CD8-positive, alpha-beta memory T cell (primary cell): ENCODE data around the gene CR1. TPM values are rescaled to one million over a fixed set of nuclear protein-coding genes. Genes with fewer than 3 reads are reported as not detected.
"Not testable (repeated sequence)": the region's sequence is repeated elsewhere in the genome, so short reads cannot be mapped to it uniquely, and the experiment has no call there.

ENCODE experiments used
- CTCF ChIA-PET: fragments of 350-600 bp; sonication (Branson Sonifier 250); formaldehyde crosslinking; loops from one replicate; lab custom pipeline; 2021; ENCODE audit warnings: antibody characterized with exemption; lab: Charles Lee
- POLR2A ChIA-PET: fragments of 350-600 bp; sonication (Branson Sonifier 250); formaldehyde crosslinking; loops from one replicate; lab custom pipeline; 2021; ENCODE audit warnings: antibody characterized with exemption; lab: Charles Lee
- DNase-seq, 5 donors: peaks; one replicate each; pipeline versions ENCODE4 v3.0.0 to v3.0.0-alpha.2; 2020 to 2022; ENCODE audit warnings: mixed read lengths in 1 of 5
- H3K27ac ChIP-seq: one replicate; pipeline ENCODE4 v1.7.0; 2013; ENCODE audit warnings: low read depth, mild to moderate bottlenecking, low read length, moderate library complexity
- H3K27me3 ChIP-seq: 2 replicates; pipeline ENCODE4 v1.7.0; 2013; ENCODE audit warnings: low read length, mild to moderate bottlenecking; ENCODE audit not compliant: insufficient read depth, poor library complexity, severe bottlenecking
- H3K36me3 ChIP-seq: 2 replicates; pipeline ENCODE4 v1.7.0; 2013; ENCODE audit warnings: mild to moderate bottlenecking, low read length, moderate library complexity; ENCODE audit not compliant: insufficient read depth
- H3K4me1 ChIP-seq: 2 replicates; pipeline ENCODE4 v1.7.0; 2013; ENCODE audit warnings: mild to moderate bottlenecking, low read length, moderate library complexity; ENCODE audit not compliant: insufficient read depth
- H3K4me3 ChIP-seq: 2 replicates; pipeline ENCODE4 v1.7.0; 2013; ENCODE audit warnings: mild to moderate bottlenecking, low read length
- H3K9me3 ChIP-seq: 2 replicates; pipeline ENCODE4 v1.7.0; 2013; ENCODE audit warnings: mild to moderate bottlenecking, low read length
- H3K27ac Mint-ChIP-seq, 8 donors: one replicate each; pipeline ENCODE4 v1.8.0; 2020 to 2021; ENCODE audit warnings: mixed read lengths in 8 of 8, mild to moderate bottlenecking in 6 of 8, inconsistent platforms in 3 of 8, moderate library complexity in 3 of 8
- H3K27me3 Mint-ChIP-seq, 2 donors: one replicate each; pipeline ENCODE4 v1.8.0; 2020 to 2021; ENCODE audit warnings: mixed read lengths in 2 of 2, mild to moderate bottlenecking in 1 of 2, moderate library complexity in 1 of 2
- H3K36me3 Mint-ChIP-seq, 3 donors: one replicate each; pipeline ENCODE4 v1.8.0; 2020 to 2021; ENCODE audit warnings: mixed read lengths in 3 of 3, inconsistent platforms in 1 of 3, mild to moderate bottlenecking in 1 of 3
- H3K4me1 Mint-ChIP-seq, 3 donors: one replicate each; pipeline ENCODE4 v1.8.0; 2020 to 2021; ENCODE audit warnings: mixed read lengths in 3 of 3, inconsistent platforms in 1 of 3, mild to moderate bottlenecking in 1 of 3
- H3K4me3 Mint-ChIP-seq, 7 donors: one replicate each; pipeline ENCODE4 v1.8.0; 2020 to 2021; ENCODE audit warnings: mixed read lengths in 7 of 7, mild to moderate bottlenecking in 6 of 7, moderate library complexity in 4 of 7, inconsistent platforms in 2 of 7
- H3K9me3 Mint-ChIP-seq, 5 donors: one replicate each; pipeline ENCODE4 v1.8.0; 2020 to 2022; ENCODE audit warnings: mixed read lengths in 5 of 5, mild to moderate bottlenecking in 3 of 5, moderate library complexity in 2 of 5, inconsistent platforms in 1 of 5
- polyA plus RNA-seq: library from polyadenylated mRNA; unstranded; fragments of 300-500 nt; fragmentation: Illumina TruSeq; gene quantifications from one replicate; pipeline ENCODE4 v1.2.3, GENCODE V29; 2021
- total RNA-seq, 2 experiments: library from RNA; stranded (reverse); gene quantifications; one replicate each; pipeline ENCODE4 v1.2.3, GENCODE V29; 2021

The CR1 gene
- total and polyA plus RNA-seq, 3 experiments from 2014 or later, result 2.3 to 4.2 (median 3.7) TPM

DNA sequence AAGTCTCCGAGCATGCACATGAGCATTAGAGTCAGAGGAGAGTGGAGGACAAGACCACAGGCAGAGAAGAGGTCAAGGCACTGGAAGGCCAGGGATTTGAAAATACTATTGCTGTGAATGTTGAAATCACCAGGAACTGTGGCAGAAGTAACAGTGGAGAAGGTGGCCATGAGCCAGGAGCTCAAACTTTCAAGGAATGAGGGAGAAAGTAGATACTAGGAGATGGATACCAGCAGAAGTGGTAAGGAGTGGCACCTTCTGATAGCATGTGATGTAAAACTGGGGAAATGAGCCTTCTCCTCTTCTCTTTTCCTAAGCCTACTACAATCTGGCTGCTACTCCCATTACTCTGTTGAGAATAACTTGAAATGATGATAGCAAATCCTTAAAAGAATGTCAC is 1.8 kb upstream of the CR1 start:
- no peaks in the 10 kb centered on the region for H3K36me3 ChIP-seq
- H3K36me3 Mint-ChIP-seq, result no peaks in the 10 kb centered on the region
- peaks cover 7 to 26% of the 10 kb centered on the region in 2 donors for H3K27me3 Mint-ChIP-seq
- H3K27me3 ChIP-seq, result peaks cover 12% of the 10 kb centered on the region
- no peaks in the 10 kb centered on the region for H3K9me3 ChIP-seq
- H3K4me1 ChIP-seq, result peaks cover 6% of the 10 kb centered on the region
- peaks cover 8 to 17% (median 9%) of the 10 kb centered on the region in 3 donors for H3K4me1 Mint-ChIP-seq
- H3K27ac Mint-ChIP-seq, result no peak overlapping the region
- POLR2A ChIA-PET, result no interaction called here
- no peak overlapping the region for H3K27ac ChIP-seq
- H3K4me3 Mint-ChIP-seq, result no peak overlapping the region
- no peaks in the 10 kb centered on the region for H3K9me3 Mint-ChIP-seq
- no peak overlapping the region for H3K4me3 ChIP-seq
- DNase-seq, result no peak
- CTCF ChIA-PET, result interaction anchor here (1.7 kb wide), 1 partner anchor 40 kb away, joined by 6 read pairs; the partner anchor contains the start of gene CR2

DNA sequence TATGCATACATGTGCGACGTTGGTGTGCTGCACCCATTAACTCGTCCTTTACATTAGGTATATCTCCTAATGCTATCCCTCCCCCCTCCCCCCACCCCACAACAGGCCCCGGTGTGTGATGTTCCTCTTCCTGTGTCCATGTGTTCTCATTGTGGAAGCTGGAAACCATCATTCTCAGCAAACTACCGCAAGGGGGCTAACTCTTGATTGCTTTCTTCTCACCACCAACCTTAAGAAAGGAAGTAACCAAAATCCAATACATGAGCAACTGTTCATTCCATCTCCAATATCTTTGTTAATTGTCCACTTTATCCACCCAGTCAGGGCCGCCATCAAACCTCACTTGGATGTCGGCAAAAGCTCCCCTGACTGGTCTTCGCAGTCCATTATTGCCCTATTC is 676 bp upstream of the CR1 start:
- H3K9me3 Mint-ChIP-seq, H3K4me1 ChIP-seq, H3K27ac ChIP-seq, H3K9me3 ChIP-seq, H3K4me3 ChIP-seq, H3K36me3 Mint-ChIP-seq, DNase-seq, H3K36me3 ChIP-seq: not testable (repeated sequence)
- H3K27me3 ChIP-seq, result peaks cover 12% of the 10 kb centered on the region
- ChIA-PET POLR2A (interaction anchor here (0.5 kb wide), 1 partner anchor 412 kb away, joined by 3 read pairs; no protein-coding TSS in a partner anchor), CTCF (interaction anchor here (1.8 kb wide), 1 partner anchor 41 kb away, joined by 6 read pairs; the partner anchor contains the start of gene CR2)
- Mint-ChIP-seq H3K4me1 (peaks cover 11 to 20% (median 14%) of the 10 kb centered on the region in 3 donors), H3K27me3 (peaks cover 7 to 26% of the 10 kb centered on the region in 2 donors), H3K4me3 (peak overlapping the region in 5 of 7 donors; percentile 13 to 81 (median 71)), H3K27ac (peak overlapping the region in 1 of 8 donors; percentile 30)

GRCh38 chr1:207497941-207498340 is 2.0 kb downstream of the CR1 start:
- Histone ChIP-seq H3K27me3 (peaks cover 12% of the 10 kb centered on the region), H3K9me3 (no peaks in the 10 kb centered on the region), H3K4me3 (no peak overlapping the region), H3K4me1 (peaks cover 6% of the 10 kb centered on the region), H3K27ac (no peak overlapping the region), H3K36me3 (no peaks in the 10 kb centered on the region)
- Mint-ChIP-seq H3K27ac (no peak overlapping the region), H3K27me3 (peaks cover 7 to 40% of the 10 kb centered on the region in 2 donors), H3K9me3 (no peaks in the 10 kb centered on the region), H3K36me3 (no peaks in the 10 kb centered on the region), H3K4me3 (peak overlapping the region in 1 of 7 donors; percentile 81), H3K4me1 (peaks cover 11 to 20% (median 14%) of the 10 kb centered on the region in 3 donors)
- ChIA-PET POLR2A (no interaction called here), CTCF (interaction anchor here (1.0 to 2.9 kb wide), 2 partner anchors 43 to 414 kb away, joined by 3 to 18 read pairs; partner anchors contain the start of gene CR2)
- no peak for DNase-seq

GRCh38 chr1:207499573-207499972 is 3.6 kb downstream of the CR1 start:
- CTCF ChIA-PET, result interaction anchor here (1.0 to 2.9 kb wide), 11 partner anchors 11 to 866 kb away, joined by 3 to 18 read pairs (median 4); partner anchors contain the start of gene CR2
- peaks cover 6% of the 10 kb centered on the region for H3K4me1 ChIP-seq
- no peaks in the 10 kb centered on the region for H3K36me3 Mint-ChIP-seq
- no peaks in the 10 kb centered on the region for H3K9me3 ChIP-seq
- H3K9me3 Mint-ChIP-seq, result no peaks in the 10 kb centered on the region
- peak; percentile 25 to 70 (median 46) for DNase-seq
- H3K4me3 Mint-ChIP-seq, result no peak overlapping the region
- POLR2A ChIA-PET, result no interaction called here
- peaks cover 12% of the 10 kb centered on the region for H3K27me3 ChIP-seq
- peaks cover 11 to 20% (median 14%) of the 10 kb centered on the region in 3 donors for H3K4me1 Mint-ChIP-seq
- H3K27ac ChIP-seq, result no peak overlapping the region
- no peak overlapping the region for H3K27ac Mint-ChIP-seq
- H3K4me3 ChIP-seq, result no peak overlapping the region
- peaks cover 8 to 52% of the 10 kb centered on the region in 2 donors for H3K27me3 Mint-ChIP-seq
- H3K36me3 ChIP-seq, result no peaks in the 10 kb centered on the region

DNA sequence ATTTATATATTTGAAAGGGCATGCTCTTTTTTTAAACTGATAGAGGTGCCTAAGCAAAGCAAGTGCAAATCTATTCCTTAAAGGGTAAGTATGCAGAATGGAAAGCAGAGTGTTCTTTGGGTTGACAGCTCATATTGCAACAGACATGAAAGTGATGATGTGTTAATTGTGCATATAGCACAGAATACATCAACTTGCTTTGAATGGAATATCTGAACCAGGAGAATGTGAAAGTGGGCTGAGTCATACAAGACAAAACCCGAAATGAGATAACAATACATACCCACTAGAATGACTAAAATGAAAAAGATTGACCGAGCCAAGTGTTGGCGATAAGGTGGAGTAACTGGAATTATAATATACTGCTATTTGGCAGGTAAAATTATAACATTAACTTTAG is 4.3 kb downstream of the CR1 start:
- Histone ChIP-seq H3K9me3 (no peaks in the 10 kb centered on the region), H3K4me3 (no peak overlapping the region), H3K36me3 (no peaks in the 10 kb centered on the region), H3K27ac (no peak overlapping the region), H3K4me1 (peaks cover 6% of the 10 kb centered on the region), H3K27me3 (peaks cover 12% of the 10 kb centered on the region)
- H3K4me1 Mint-ChIP-seq, result peaks cover 11 to 19% (median 14%) of the 10 kb centered on the region in 3 donors
- CTCF ChIA-PET, result interaction anchor here (1.0 to 2.9 kb wide), 8 partner anchors 12 to 867 kb away, joined by 3 to 18 read pairs (median 4); partner anchors contain the start of gene CR2
- no peak overlapping the region for H3K27ac Mint-ChIP-seq
- no peak for DNase-seq
- H3K9me3 Mint-ChIP-seq, result no peaks in the 10 kb centered on the region
- POLR2A ChIA-PET, result no interaction called here
- peaks cover 8 to 51% of the 10 kb centered on the region in 2 donors for H3K27me3 Mint-ChIP-seq
- H3K36me3 Mint-ChIP-seq, result no peaks in the 10 kb centered on the region
- no peak overlapping the region for H3K4me3 Mint-ChIP-seq

- Mint-ChIP-seq H3K27ac (no peak overlapping the region), H3K4me3 (no peak overlapping the region), H3K4me1 (peaks cover 3 to 12% (median 6%) of the 10 kb centered on the region in 3 donors), H3K36me3 (peaks cover 0 to 2% (median 0%) of the 10 kb centered on the region in 3 donors), H3K27me3 (peaks cover 8 to 46% of the 10 kb centered on the region in 2 donors), H3K9me3 (no peaks in the 10 kb centered on the region)
- no peaks in the 10 kb centered on the region for H3K9me3 ChIP-seq
- no peak overlapping the region for H3K4me3 ChIP-seq
- ChIA-PET CTCF (no interaction called here), POLR2A (no interaction called here)
- DNase-seq, result no peak
- H3K4me1 ChIP-seq, result peaks cover 6% of the 10 kb centered on the region
- H3K36me3 ChIP-seq, result no peaks in the 10 kb centered on the region
- peaks cover 12% of the 10 kb centered on the region for H3K27me3 ChIP-seq
- no peak overlapping the region for H3K27ac ChIP-seq
Measured at GRCh38 chr1:207501071-207501470, 5.1 kb downstream of the CR1 start.

DNA sequence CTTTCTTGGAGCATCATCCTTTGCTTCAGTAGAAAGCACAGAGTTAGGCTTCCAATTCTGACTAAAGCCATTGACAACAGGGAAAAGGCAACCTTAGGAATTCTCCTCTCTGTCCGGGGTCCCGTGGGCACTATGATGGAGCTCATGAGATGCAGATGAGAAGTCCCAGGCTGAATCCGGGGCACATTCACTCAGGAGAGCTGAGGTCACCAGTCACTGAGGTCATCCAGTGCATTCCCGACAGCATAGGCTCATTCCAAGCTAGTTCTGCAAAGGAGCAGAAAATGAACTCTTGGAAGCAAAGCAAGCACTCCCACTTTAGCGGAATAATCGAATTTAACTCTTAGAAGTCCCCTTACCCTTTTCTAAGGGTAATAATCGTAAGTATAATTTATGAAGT is 6.8 kb downstream of the CR1 start:
- H3K27ac Mint-ChIP-seq, result no peak overlapping the region
- Histone ChIP-seq H3K4me1 (no peaks in the 10 kb centered on the region), H3K27me3 (peaks cover 3% of the 10 kb centered on the region), H3K36me3 (no peaks in the 10 kb centered on the region), H3K27ac (no peak overlapping the region), H3K4me3 (no peak overlapping the region), H3K9me3 (no peaks in the 10 kb centered on the region)
- peaks cover 5 to 48% of the 10 kb centered on the region in 2 donors for H3K27me3 Mint-ChIP-seq
- H3K9me3 Mint-ChIP-seq, result no peaks in the 10 kb centered on the region
- no peak overlapping the region for H3K4me3 Mint-ChIP-seq
- ChIA-PET POLR2A (no interaction called here), CTCF (no interaction called here)
- H3K36me3 Mint-ChIP-seq, result peaks cover 0 to 7% (median 0%) of the 10 kb centered on the region in 3 donors
- H3K4me1 Mint-ChIP-seq, result peaks cover 2 to 6% (median 6%) of the 10 kb centered on the region in 3 donors
- DNase-seq, result no peak

DNA sequence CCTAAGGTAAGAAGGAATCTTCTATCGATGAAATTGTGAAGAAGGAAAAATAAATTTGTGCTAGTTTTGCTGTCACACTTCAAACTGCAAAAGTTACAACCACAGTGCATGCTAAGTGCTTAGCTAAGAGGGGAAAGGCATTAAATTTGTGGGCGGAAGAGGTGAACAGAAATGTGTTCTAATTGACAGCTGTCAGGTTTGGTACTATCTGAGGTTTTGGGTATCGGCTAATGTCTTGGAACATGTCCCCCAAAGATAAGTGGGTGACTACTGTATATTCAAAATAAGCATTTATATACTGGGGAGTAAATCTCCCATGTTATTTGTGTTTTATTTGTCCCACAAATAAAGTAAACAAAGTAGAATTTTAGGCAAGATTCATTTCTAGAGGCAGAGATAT is 8.0 kb downstream of the CR1 start:
- no peaks in the 10 kb centered on the region for H3K9me3 Mint-ChIP-seq
- ChIA-PET POLR2A (no interaction called here), CTCF (interaction anchor here (1.0 kb wide), 1 partner anchor 420 kb away, joined by 3 read pairs; no protein-coding TSS in a partner anchor)
- H3K4me3 ChIP-seq, result no peak overlapping the region
- H3K4me1 ChIP-seq, result no peaks in the 10 kb centered on the region
- H3K27me3 ChIP-seq, result no peaks in the 10 kb centered on the region
- H3K36me3 Mint-ChIP-seq, result peaks cover 0 to 7% (median 0%) of the 10 kb centered on the region in 3 donors
- no peak for DNase-seq
- H3K9me3 ChIP-seq, result no peaks in the 10 kb centered on the region
- H3K36me3 ChIP-seq, result no peaks in the 10 kb centered on the region
- H3K4me1 Mint-ChIP-seq, result peaks cover 2 to 6% (median 3%) of the 10 kb centered on the region in 3 donors
- no peak overlapping the region for H3K4me3 Mint-ChIP-seq
- H3K27me3 Mint-ChIP-seq, result peaks cover 5 to 47% of the 10 kb centered on the region in 2 donors
- H3K27ac ChIP-seq, result no peak overlapping the region
- no peak overlapping the region for H3K27ac Mint-ChIP-seq
